ENCODE measurements around the gene UNC79. TPM values are rescaled to one million over a fixed set of nuclear protein-coding genes. Genes with fewer than 3 reads are reported as not detected.

UNC79 gene
- total RNA-seq, 1 donor from 2014 or later, result 2.6 TPM

DNA sequence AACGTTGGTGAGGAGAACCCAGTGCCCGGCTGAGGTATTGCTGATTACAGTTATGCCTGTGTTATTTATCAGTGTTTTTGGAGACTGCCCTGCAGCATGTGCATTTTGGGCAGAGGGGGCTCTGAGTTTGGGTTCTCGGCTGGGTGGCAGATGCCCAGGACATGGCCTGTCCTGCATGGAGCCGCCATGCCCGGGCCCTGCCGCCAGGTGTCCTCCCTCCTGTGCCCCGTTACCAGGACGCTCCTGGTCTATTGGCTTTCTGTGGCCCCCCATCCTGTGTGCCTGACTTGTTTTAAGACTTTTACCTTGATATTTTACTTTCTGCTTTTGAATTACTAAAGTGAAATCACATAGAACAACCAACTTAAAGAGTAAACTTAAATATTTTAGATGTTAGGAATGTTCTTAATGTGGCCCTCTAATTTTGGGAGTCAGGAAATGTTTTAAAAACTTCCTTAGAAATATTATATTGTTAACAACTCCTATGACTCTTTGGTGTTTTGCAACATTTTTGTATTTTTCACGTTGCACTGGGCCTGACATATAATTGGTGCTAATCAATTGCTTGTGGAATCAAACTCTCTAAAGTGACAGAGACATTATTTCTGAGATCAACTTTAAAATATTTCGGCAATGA, 305.8 kb downstream of the UNC79 start:
- H3K36me3 Mint-ChIP-seq (ENCODE audit: insufficient read depth), result no peaks in the 10 kb centered on the region
- H3K27me3 Mint-ChIP-seq, result no peaks in the 10 kb centered on the region
- no peaks in the 10 kb centered on the region for H3K9me3 Mint-ChIP-seq (ENCODE audit: low read depth)
- DNase-seq (ENCODE audit: low spot score, unreplicated experiment), result no peak
- no peak overlapping the region for H3K4me3 Mint-ChIP-seq (ENCODE audit: low read depth)
- H3K4me1 Mint-ChIP-seq (ENCODE audit: low read depth), result no peaks in the 10 kb centered on the region
- TF ChIP-seq, protein P1, sequence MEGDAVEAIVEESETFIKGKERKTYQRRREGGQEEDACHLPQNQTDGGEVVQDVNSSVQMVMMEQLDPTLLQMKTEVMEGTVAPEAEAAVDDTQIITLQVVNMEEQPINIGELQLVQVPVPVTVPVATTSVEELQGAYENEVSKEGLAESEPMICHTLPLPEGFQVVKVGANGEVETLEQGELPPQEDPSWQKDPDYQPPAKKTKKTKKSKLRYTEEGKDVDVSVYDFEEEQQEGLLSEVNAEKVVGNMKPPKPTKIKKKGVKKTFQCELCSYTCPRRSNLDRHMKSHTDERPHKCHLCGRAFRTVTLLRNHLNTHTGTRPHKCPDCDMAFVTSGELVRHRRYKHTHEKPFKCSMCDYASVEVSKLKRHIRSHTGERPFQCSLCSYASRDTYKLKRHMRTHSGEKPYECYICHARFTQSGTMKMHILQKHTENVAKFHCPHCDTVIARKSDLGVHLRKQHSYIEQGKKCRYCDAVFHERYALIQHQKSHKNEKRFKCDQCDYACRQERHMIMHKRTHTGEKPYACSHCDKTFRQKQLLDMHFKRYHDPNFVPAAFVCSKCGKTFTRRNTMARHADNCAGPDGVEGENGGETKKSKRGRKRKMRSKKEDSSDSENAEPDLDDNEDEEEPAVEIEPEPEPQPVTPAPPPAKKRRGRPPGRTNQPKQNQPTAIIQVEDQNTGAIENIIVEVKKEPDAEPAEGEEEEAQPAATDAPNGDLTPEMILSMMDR (IDR thresholded peaks at IDR 0.05; ENCODE audit: unreplicated experiment), result peak; percentile 60
- no peak overlapping the region for H3K27ac Mint-ChIP-seq

DNA sequence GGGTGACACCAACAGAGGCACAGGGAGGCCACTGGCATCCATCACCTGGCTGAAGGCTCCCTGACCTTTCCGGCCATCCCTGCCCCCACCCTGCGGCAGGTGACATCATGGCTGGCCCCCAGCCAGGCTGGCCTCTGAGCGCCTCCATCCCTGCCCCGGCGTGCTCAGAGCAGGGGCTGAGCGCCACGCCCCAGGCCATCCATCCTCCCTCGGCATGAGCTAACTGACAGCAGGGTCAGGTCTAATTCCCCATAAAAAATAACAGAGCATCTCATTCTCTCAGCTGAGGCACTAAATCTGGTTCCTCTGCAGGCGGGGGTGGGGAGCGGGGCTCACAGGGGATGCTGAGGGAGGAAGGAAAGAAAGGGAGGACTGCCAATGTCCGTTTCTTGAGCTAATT, 306.9 kb downstream of the UNC79 start:
- H3K36me3 Mint-ChIP-seq (ENCODE audit: insufficient read depth), result no peaks in the 10 kb centered on the region
- H3K27ac Mint-ChIP-seq, result no peak overlapping the region
- H3K9me3 Mint-ChIP-seq (ENCODE audit: low read depth), result no peaks in the 10 kb centered on the region
- peaks cover 5% of the 10 kb centered on the region for H3K27me3 Mint-ChIP-seq
- TF ChIP-seq, protein P1 (IDR thresholded peaks at IDR 0.05; ENCODE audit: unreplicated experiment), result no peak
- no peaks in the 10 kb centered on the region for H3K4me1 Mint-ChIP-seq (ENCODE audit: low read depth)
- H3K4me3 Mint-ChIP-seq (ENCODE audit: low read depth), result no peak overlapping the region
- no peak for DNase-seq (ENCODE audit: low spot score, unreplicated experiment)

GRCh38 chr14:93741556-93742230, 311.0 kb downstream of the UNC79 start:
- Mint-ChIP-seq H3K9me3 (ENCODE audit: low read depth) (no peaks in the 10 kb centered on the region), H3K27ac (no peak overlapping the region), H3K4me1 (ENCODE audit: low read depth) (peaks cover 15% of the 10 kb centered on the region), H3K27me3 (peaks cover 13% of the 10 kb centered on the region), H3K4me3 (ENCODE audit: low read depth) (no peak overlapping the region), H3K36me3 (ENCODE audit: insufficient read depth) (no peaks in the 10 kb centered on the region)
- DNase-seq (ENCODE audit: low spot score, unreplicated experiment), result no peak
- TF ChIP-seq, protein P1 (IDR thresholded peaks at IDR 0.05; ENCODE audit: unreplicated experiment), result no peak

- Mint-ChIP-seq H3K27me3 (peaks cover 14% of the 10 kb centered on the region), H3K4me1 (ENCODE audit: low read depth) (peaks cover 24% of the 10 kb centered on the region), H3K27ac (no peak overlapping the region), H3K36me3 (ENCODE audit: insufficient read depth) (no peaks in the 10 kb centered on the region), H3K4me3 (ENCODE audit: low read depth) (no peak overlapping the region), H3K9me3 (ENCODE audit: low read depth) (no peaks in the 10 kb centered on the region)
- TF ChIP-seq, protein P1 (IDR thresholded peaks at IDR 0.05; ENCODE audit: unreplicated experiment), result no peak
- DNase-seq (ENCODE audit: low spot score, unreplicated experiment), result no peak
These were observed 312.0 kb downstream of the UNC79 start for GRCh38 chr14:93742761-93743160.

DNA sequence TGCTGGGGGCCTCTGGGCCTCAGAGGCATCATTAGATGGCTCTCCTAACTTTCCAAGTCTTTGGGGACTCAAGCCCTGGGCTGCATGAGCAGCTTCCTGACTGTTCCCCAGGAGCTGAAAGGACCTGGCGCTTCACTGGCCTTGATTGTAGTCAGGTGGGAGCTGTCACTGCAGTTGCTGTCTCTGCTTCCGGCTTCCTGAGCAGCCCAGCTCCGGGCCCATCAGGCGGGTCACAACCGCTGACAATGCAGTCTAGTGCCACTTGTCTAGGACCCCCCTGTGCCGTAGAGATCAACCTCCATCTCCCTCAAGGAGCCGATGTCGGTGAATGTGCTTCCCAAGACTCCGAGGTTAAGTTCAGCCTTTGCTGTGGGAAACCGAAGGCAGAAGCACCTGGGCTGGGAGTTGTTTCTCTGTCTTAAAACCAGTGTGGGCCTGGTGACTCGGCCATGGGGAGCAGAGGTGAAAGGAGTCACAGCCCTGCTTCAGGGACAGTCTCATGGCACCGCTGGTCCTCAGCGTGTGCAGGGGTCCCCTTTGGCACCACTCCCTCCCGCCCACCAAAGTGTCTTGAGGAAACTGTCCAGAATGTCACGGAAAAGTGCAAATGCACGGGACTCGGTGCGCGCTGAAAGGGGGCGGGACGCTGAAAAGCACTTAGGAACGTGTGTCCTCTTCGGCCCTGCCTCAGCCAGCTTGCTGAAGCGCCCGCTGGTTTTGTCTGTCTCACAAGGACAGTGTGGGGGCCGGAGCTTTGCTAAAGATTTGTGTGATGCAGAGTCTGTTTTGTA, 312.7 kb downstream of the UNC79 start:
- Mint-ChIP-seq H3K9me3 (ENCODE audit: low read depth) (no peaks in the 10 kb centered on the region), H3K27me3 (peaks cover 14% of the 10 kb centered on the region), H3K36me3 (ENCODE audit: insufficient read depth) (no peaks in the 10 kb centered on the region), H3K27ac (no peak overlapping the region), H3K4me1 (ENCODE audit: low read depth) (peaks cover 30% of the 10 kb centered on the region), H3K4me3 (ENCODE audit: low read depth) (no peak overlapping the region)
- TF ChIP-seq, protein P1 (IDR thresholded peaks at IDR 0.05; ENCODE audit: unreplicated experiment), result no peak
- DNase-seq (ENCODE audit: low spot score, unreplicated experiment), result no peak

All from progenitor cell of endocrine pancreas (in vitro differentiated cells).